HepG2 (cell line): ENCODE measurements around the gene TATDN2. TPM values are rescaled to one million over a fixed set of nuclear protein-coding genes. Genes with fewer than 3 reads are reported as not detected.

ENCODE experiments used
- AHDC1 ChIP-seq: sonication (generic); formaldehyde crosslinking; IDR thresholded peaks from 2 replicates; pipeline ENCODE4 v1.5.1; 2020; ENCODE audit warnings: mild to moderate bottlenecking, missing genetic modification reagents, borderline replicate concordance
- DMAP1 ChIP-seq: IDR thresholded peaks from 2 replicates; pipeline ENCODE4 v1.6.1; 2016
- FOXK2 ChIP-seq: fragments of 450-650 bp; IDR thresholded peaks from 2 replicates; pipeline ENCODE4 v1.6.1; 2016
- HES4 ChIP-seq: sonication (generic); formaldehyde crosslinking; IDR thresholded peaks from 2 replicates; pipeline ENCODE4 v1.9.0; 2021; ENCODE audit warnings: mild to moderate bottlenecking, missing genetic modification reagents, borderline replicate concordance
- IKZF5 ChIP-seq: IDR thresholded peaks from 2 replicates; pipeline ENCODE4 v1.6.1; 2018; ENCODE audit warnings: missing genetic modification reagents, mild to moderate bottlenecking, missing compliant biosample characterization
- IRX3 ChIP-seq: sonication (generic); formaldehyde crosslinking; IDR thresholded peaks from 2 replicates; pipeline ENCODE4 v1.8.1; 2023; ENCODE audit warnings: mild to moderate bottlenecking, low read depth, missing genetic modification reagents, borderline replicate concordance
- NCOR1 ChIP-seq: fragments of 200-600 bp; sonication (generic); IDR thresholded peaks from 2 replicates; pipeline ENCODE4 v1.7.0; 2017; ENCODE audit warnings: antibody characterized with exemption, low read length, borderline replicate concordance
- NFE2L1 ChIP-seq: sonication (generic); formaldehyde crosslinking; IDR thresholded peaks from 2 replicates; pipeline ENCODE4 v1.4.0; 2020; ENCODE audit warnings: missing genetic modification reagents, mild to moderate bottlenecking, borderline replicate concordance
- NR2F2 ChIP-seq: IDR thresholded peaks from 2 replicates; pipeline ENCODE4 v1.6.1; 2012; ENCODE audit warnings: low read depth, inconsistent platforms, borderline replicate concordance
- POGZ ChIP-seq: sonication (generic); formaldehyde crosslinking; IDR thresholded peaks from 2 replicates; pipeline ENCODE4 v1.4.0; 2020; ENCODE audit warnings: mild to moderate bottlenecking, missing genetic modification reagents
- PPARG ChIP-seq: conservative IDR thresholded peaks from 2 replicates; pipeline ENCODE4 v1.6.1; 2016; ENCODE audit warnings: missing biosample characterization, missing genetic modification reagents
- RORA ChIP-seq: sonication (generic); formaldehyde crosslinking; IDR thresholded peaks from 2 replicates; pipeline ENCODE4 v1.5.0; 2020; ENCODE audit warnings: mild to moderate bottlenecking, missing genetic modification reagents, moderate library complexity
- TCF7 ChIP-seq: sonication (generic); IDR thresholded peaks from 2 replicates; pipeline ENCODE4 v1.6.1; 2016; ENCODE audit warnings: antibody characterized with exemption, low read depth
- TGIF2 ChIP-seq: IDR thresholded peaks from 2 replicates; pipeline ENCODE4 v1.6.1; 2016; ENCODE audit warnings: control low read depth, missing compliant biosample characterization
- ZBTB34 ChIP-seq: sonication (generic); formaldehyde crosslinking; IDR thresholded peaks from 2 replicates; pipeline ENCODE4 v1.8.0; 2022; ENCODE audit warnings: mild to moderate bottlenecking, missing genetic modification reagents
- ZNF10 ChIP-seq: sonication (generic); formaldehyde crosslinking; IDR thresholded peaks from 2 replicates; pipeline ENCODE4 v1.4.0; 2020; ENCODE audit warnings: mild to moderate bottlenecking, low read depth, missing genetic modification reagents, borderline replicate concordance
- ZNF275 ChIP-seq: sonication (generic); formaldehyde crosslinking; IDR thresholded peaks from 2 replicates; pipeline ENCODE4 v1.8.0; 2022; ENCODE audit warnings: missing genetic modification reagents, mild to moderate bottlenecking, inconsistent platforms, borderline replicate concordance
- ZNF746 ChIP-seq: sonication (generic); formaldehyde crosslinking; IDR thresholded peaks from 2 replicates; pipeline ENCODE4 v1.8.0; 2022; ENCODE audit warnings: mild to moderate bottlenecking, missing genetic modification reagents
- ZNF761 ChIP-seq: sonication (generic); formaldehyde crosslinking; conservative IDR thresholded peaks from 2 replicates; pipeline ENCODE4 v1.4.0; 2020; ENCODE audit warnings: mild to moderate bottlenecking, missing genetic modification reagents
- ZNF891 ChIP-seq: sonication (generic); formaldehyde crosslinking; IDR thresholded peaks from 2 replicates; pipeline ENCODE4 v1.5.0; 2020; ENCODE audit warnings: mild to moderate bottlenecking, missing genetic modification reagents
- polyA plus RNA-seq, 8 experiments: library from polyadenylated mRNA; depleted of rRNA in 3 of 8; stranded (reverse) in 7 of 8; unstranded in 1 of 8; fragments of >200 nt; fragmentation: Illumina TruSeq in 4 of 8; extraction: Trizol in 4 of 8; gene quantifications; 2 replicates each; pipeline versions ENCODE4 v1.2.1 to v1.2.3, GENCODE V29; 2011 to 2016; ENCODE audit warnings: low read depth in 4 of 8, missing spikeins in 1 of 8, mixed read lengths in 1 of 8; ENCODE audit not compliant: insufficient read depth in 1 of 8
- total RNA-seq, 5 experiments: library from RNA; depleted of rRNA; stranded (reverse); fragments of >200 nt; fragmentation: Illumina TruSeq; extraction: Trizol; gene quantifications; 2 replicates each; pipeline ENCODE4 v1.2.3, GENCODE V29; 2016; ENCODE audit warnings: low read depth in 1 of 5

Gene TATDN2
- total and polyA plus RNA-seq, 2 of the 13 experiments (the other 11 are each of a cell fraction or from before 2014, with no cell fraction given) = 12.1 to 21.9 TPM

GRCh38 chr3:10224794-10225665 is 23.2 kb upstream of the TATDN2 start (continued):
- peak; percentile 91 for TF ChIP-seq AHDC1 (CRISPR knock-in tag)
- TF ChIP-seq ZNF746 (CRISPR knock-in tag) = peak; percentile 63; the same call in 1 of the 2 replicates
- TF ChIP-seq DMAP1 = peak; percentile 74
- no peak for TF ChIP-seq ZNF10 (CRISPR knock-in tag)
- TF ChIP-seq TCF7 = peak; percentile 74
- TF ChIP-seq IRX3 (CRISPR knock-in tag) = no peak
- peak; percentile 91; the same call in 1 of the 2 replicates for TF ChIP-seq ZBTB34 (CRISPR knock-in tag)
- TF ChIP-seq HES4 = no peak
- TF ChIP-seq ZNF761 (CRISPR knock-in tag) = 0 out of 2 replicates have a peak, but pooled peaks have one; percentile 0
- TF ChIP-seq NFE2L1 = no peak
- TF ChIP-seq ZNF891 (CRISPR knock-in tag) = no peak
- peak; percentile 99 for TF ChIP-seq PPARG (CRISPR knock-in tag)
- peak; percentile 67; the same call in 1 of the 2 replicates for TF ChIP-seq ZNF275
- peak; percentile 85; the same call in 1 of the 2 replicates for TF ChIP-seq NR2F2
- TF ChIP-seq NCOR1 = peak; percentile 92; the same call in 1 of the 2 replicates
- TF ChIP-seq TGIF2 (CRISPR knock-in tag) = peak; percentile 69
- no peak for TF ChIP-seq RORA
- peak; percentile 87 for TF ChIP-seq POGZ (CRISPR knock-in tag)
- peak; percentile 93 for TF ChIP-seq IKZF5 (CRISPR knock-in tag)
- TF ChIP-seq FOXK2 = peak; percentile 92
